Gastroesophageal sphincter (tissue), 3 donors: ENCODE results near the gene MRPS22.

Experiments
- POLR2AphosphoS5 ChIP-seq: sonication (generic); formaldehyde crosslinking; IDR thresholded peaks from one replicate; pipeline ENCODE4 v1.6.1; 2017; ENCODE audit warnings: antibody characterized with exemption
- TF ChIP-seq, protein P1 (sequence below), 4 experiments: fragments of 200-600 bp in 2 of 4; fragments of 450-650 bp in 2 of 4; sonication (generic) in 1 of 4; IDR thresholded peaks; one replicate each; pipeline ENCODE4 v1.5.1; 2017 to 2019; ENCODE audit warnings: antibody characterized with exemption in 4 of 4, mild to moderate bottlenecking in 2 of 4, moderate library complexity in 2 of 4

DNA sequence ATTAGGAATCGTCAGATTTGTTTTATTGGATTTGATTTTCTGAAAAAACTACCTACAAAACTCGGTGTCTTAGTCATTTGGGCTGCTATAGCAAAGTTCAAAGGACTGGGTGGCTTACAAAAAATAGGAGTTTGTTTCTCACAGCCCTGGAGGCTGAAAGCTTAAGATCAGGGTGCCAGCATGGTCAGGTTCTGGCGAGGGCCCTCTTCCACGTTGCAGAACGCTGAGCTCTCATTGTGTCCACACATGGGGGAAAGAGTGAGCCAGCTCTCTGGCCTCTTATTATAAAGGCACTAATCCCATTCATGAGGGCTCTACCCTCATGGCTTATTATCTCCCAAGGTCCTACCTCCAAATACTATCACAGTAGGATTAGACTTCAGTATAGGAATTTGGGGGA lies 40.6 kb upstream of the MRPS22 start:
- TF ChIP-seq POLR2AphosphoS5 = no peak
- TF ChIP-seq, protein P1, sequence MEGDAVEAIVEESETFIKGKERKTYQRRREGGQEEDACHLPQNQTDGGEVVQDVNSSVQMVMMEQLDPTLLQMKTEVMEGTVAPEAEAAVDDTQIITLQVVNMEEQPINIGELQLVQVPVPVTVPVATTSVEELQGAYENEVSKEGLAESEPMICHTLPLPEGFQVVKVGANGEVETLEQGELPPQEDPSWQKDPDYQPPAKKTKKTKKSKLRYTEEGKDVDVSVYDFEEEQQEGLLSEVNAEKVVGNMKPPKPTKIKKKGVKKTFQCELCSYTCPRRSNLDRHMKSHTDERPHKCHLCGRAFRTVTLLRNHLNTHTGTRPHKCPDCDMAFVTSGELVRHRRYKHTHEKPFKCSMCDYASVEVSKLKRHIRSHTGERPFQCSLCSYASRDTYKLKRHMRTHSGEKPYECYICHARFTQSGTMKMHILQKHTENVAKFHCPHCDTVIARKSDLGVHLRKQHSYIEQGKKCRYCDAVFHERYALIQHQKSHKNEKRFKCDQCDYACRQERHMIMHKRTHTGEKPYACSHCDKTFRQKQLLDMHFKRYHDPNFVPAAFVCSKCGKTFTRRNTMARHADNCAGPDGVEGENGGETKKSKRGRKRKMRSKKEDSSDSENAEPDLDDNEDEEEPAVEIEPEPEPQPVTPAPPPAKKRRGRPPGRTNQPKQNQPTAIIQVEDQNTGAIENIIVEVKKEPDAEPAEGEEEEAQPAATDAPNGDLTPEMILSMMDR (IDR thresholded peaks at IDR 0.05) = no peak
